ENCODE data around the gene ELF2. TPM values are rescaled to one million over a fixed set of nuclear protein-coding genes. Genes with fewer than 3 reads are reported as not detected.

The ELF2 gene
- total and polyA plus RNA-seq, 2 of the 8 experiments (the other 6 are each of a cell fraction or from before 2014, with no cell fraction given) = 21.1 to 44.3 TPM

GRCh38 chr4:139153411-139154133 is 23.4 kb downstream of the ELF2 start (continued):
- 0 out of 2 replicates have a peak, but pooled peaks have one; percentile 24 for TF ChIP-seq TCF12 (IDR thresholded peaks at IDR 0.05; ENCODE audit: low read depth, low read length)
- no peak for TF ChIP-seq GABPA (IDR thresholded peaks at IDR 0.05; ENCODE audit: borderline replicate concordance, insufficient read depth, low read length)
- TF ChIP-seq CBX5 (IDR thresholded peaks at IDR 0.05; ENCODE audit: low read depth, low read length) = no peak
- TF ChIP-seq, protein P1, sequence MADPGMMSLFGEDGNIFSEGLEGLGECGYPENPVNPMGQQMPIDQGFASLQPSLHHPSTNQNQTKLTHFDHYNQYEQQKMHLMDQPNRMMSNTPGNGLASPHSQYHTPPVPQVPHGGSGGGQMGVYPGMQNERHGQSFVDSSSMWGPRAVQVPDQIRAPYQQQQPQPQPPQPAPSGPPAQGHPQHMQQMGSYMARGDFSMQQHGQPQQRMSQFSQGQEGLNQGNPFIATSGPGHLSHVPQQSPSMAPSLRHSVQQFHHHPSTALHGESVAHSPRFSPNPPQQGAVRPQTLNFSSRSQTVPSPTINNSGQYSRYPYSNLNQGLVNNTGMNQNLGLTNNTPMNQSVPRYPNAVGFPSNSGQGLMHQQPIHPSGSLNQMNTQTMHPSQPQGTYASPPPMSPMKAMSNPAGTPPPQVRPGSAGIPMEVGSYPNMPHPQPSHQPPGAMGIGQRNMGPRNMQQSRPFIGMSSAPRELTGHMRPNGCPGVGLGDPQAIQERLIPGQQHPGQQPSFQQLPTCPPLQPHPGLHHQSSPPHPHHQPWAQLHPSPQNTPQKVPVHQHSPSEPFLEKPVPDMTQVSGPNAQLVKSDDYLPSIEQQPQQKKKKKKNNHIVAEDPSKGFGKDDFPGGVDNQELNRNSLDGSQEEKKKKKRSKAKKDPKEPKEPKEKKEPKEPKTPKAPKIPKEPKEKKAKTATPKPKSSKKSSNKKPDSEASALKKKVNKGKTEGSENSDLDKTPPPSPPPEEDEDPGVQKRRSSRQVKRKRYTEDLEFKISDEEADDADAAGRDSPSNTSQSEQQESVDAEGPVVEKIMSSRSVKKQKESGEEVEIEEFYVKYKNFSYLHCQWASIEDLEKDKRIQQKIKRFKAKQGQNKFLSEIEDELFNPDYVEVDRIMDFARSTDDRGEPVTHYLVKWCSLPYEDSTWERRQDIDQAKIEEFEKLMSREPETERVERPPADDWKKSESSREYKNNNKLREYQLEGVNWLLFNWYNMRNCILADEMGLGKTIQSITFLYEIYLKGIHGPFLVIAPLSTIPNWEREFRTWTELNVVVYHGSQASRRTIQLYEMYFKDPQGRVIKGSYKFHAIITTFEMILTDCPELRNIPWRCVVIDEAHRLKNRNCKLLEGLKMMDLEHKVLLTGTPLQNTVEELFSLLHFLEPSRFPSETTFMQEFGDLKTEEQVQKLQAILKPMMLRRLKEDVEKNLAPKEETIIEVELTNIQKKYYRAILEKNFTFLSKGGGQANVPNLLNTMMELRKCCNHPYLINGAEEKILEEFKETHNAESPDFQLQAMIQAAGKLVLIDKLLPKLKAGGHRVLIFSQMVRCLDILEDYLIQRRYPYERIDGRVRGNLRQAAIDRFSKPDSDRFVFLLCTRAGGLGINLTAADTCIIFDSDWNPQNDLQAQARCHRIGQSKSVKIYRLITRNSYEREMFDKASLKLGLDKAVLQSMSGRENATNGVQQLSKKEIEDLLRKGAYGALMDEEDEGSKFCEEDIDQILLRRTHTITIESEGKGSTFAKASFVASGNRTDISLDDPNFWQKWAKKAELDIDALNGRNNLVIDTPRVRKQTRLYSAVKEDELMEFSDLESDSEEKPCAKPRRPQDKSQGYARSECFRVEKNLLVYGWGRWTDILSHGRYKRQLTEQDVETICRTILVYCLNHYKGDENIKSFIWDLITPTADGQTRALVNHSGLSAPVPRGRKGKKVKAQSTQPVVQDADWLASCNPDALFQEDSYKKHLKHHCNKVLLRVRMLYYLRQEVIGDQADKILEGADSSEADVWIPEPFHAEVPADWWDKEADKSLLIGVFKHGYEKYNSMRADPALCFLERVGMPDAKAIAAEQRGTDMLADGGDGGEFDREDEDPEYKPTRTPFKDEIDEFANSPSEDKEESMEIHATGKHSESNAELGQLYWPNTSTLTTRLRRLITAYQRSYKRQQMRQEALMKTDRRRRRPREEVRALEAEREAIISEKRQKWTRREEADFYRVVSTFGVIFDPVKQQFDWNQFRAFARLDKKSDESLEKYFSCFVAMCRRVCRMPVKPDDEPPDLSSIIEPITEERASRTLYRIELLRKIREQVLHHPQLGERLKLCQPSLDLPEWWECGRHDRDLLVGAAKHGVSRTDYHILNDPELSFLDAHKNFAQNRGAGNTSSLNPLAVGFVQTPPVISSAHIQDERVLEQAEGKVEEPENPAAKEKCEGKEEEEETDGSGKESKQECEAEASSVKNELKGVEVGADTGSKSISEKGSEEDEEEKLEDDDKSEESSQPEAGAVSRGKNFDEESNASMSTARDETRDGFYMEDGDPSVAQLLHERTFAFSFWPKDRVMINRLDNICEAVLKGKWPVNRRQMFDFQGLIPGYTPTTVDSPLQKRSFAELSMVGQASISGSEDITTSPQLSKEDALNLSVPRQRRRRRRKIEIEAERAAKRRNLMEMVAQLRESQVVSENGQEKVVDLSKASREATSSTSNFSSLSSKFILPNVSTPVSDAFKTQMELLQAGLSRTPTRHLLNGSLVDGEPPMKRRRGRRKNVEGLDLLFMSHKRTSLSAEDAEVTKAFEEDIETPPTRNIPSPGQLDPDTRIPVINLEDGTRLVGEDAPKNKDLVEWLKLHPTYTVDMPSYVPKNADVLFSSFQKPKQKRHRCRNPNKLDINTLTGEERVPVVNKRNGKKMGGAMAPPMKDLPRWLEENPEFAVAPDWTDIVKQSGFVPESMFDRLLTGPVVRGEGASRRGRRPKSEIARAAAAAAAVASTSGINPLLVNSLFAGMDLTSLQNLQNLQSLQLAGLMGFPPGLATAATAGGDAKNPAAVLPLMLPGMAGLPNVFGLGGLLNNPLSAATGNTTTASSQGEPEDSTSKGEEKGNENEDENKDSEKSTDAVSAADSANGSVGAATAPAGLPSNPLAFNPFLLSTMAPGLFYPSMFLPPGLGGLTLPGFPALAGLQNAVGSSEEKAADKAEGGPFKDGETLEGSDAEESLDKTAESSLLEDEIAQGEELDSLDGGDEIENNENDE (IDR thresholded peaks at IDR 0.05; ENCODE audit: insufficient replicate concordance, low read length) = peak; percentile 84
- peak; percentile 17; the same call in 1 of the 2 replicates for TF ChIP-seq E2F6 (IDR thresholded peaks at IDR 0.05)
- no peak for TF ChIP-seq KDM5A (IDR thresholded peaks at IDR 0.05; ENCODE audit: low read length)
- peak in 1 of 2 experiments; percentile 22; a peak in 1 of 3 replicates for TF ChIP-seq POLR2A (IDR thresholded peaks at IDR 0.05; ENCODE audit: control extremely low read depth in 1 of 2, low read depth in 2 of 2, low read length in 2 of 2)
